H9 (cell line): ENCODE data around the gene ABCB6. TPM values are rescaled to one million over a fixed set of nuclear protein-coding genes. Genes with fewer than 3 reads are reported as not detected.

ENCODE experiments used
- DNase-seq: peaks from one replicate; pipeline ENCODE4 v3.0.0-alpha.2; 2017
- H2AFZ ChIP-seq: one replicate; pipeline ENCODE4 v1.6.1; 2013; ENCODE audit warnings: mild to moderate bottlenecking, low read length, control low read depth, moderate library complexity
- H2AK5ac ChIP-seq: 2 replicates; pipeline ENCODE4 v1.6.1; 2013; ENCODE audit warnings: low read length, control low read depth, mixed read lengths; ENCODE audit not compliant: insufficient read length
- H2BK120ac ChIP-seq: one replicate; pipeline ENCODE4 v1.6.1; 2013; ENCODE audit warnings: low read depth, mild to moderate bottlenecking, low read length, control low read depth, inconsistent platforms; ENCODE audit not compliant: poor library complexity, severe bottlenecking
- H2BK12ac ChIP-seq: 2 replicates; pipeline ENCODE4 v1.6.1; 2013; ENCODE audit warnings: low read length, control low read depth, mixed read lengths, low read depth; ENCODE audit not compliant: insufficient read length
- H2BK15ac ChIP-seq: 2 replicates; pipeline ENCODE4 v1.6.1; 2013; ENCODE audit warnings: low read depth, low read length, control low read depth
- H2BK20ac ChIP-seq: one replicate; pipeline ENCODE4 v1.6.1; 2013; ENCODE audit warnings: low read depth, mild to moderate bottlenecking, low read length, control low read depth, inconsistent platforms; ENCODE audit not compliant: poor library complexity, severe bottlenecking
- H2BK5ac ChIP-seq: 2 replicates; pipeline ENCODE4 v1.6.1; 2013; ENCODE audit warnings: low read length, control low read depth, mixed read lengths; ENCODE audit not compliant: insufficient read length
- H3K14ac ChIP-seq: 2 replicates; pipeline ENCODE4 v1.6.1; 2013; ENCODE audit warnings: low read length, control low read depth; ENCODE audit not compliant: insufficient read depth
- H3K18ac ChIP-seq: 2 replicates; pipeline ENCODE4 v1.6.1; 2013; ENCODE audit warnings: low read depth, mild to moderate bottlenecking, mixed read lengths, low read length, control low read depth; ENCODE audit not compliant: insufficient read length
- H3K23ac ChIP-seq: 2 replicates; pipeline ENCODE4 v1.6.1; 2013; ENCODE audit warnings: low read length, control low read depth, mixed read lengths, low read depth; ENCODE audit not compliant: insufficient read length
- H3K23me2 ChIP-seq: 2 replicates; pipeline ENCODE4 v1.6.1; 2013; ENCODE audit warnings: low read depth, mild to moderate bottlenecking, mixed read lengths, low read length, control low read depth; ENCODE audit not compliant: insufficient read length, poor library complexity, severe bottlenecking
- H3K27ac ChIP-seq: 2 replicates; pipeline ENCODE4 v1.5.1; 2013; ENCODE audit warnings: low read length, control low read depth, mixed read lengths, low read depth; ENCODE audit not compliant: insufficient read length
- H3K27me3 ChIP-seq: 2 replicates; pipeline ENCODE4 v1.6.1; 2013; ENCODE audit warnings: low read length, control low read depth, inconsistent platforms; ENCODE audit not compliant: insufficient read depth
- H3K4ac ChIP-seq: 2 replicates; pipeline ENCODE4 v1.6.1; 2013; ENCODE audit warnings: low read depth, mild to moderate bottlenecking, control low read depth, inconsistent platforms, low read length, moderate library complexity
- H3K4me1 ChIP-seq: 2 replicates; pipeline ENCODE4 v1.6.1; 2013; ENCODE audit warnings: low read length, control low read depth, inconsistent platforms; ENCODE audit not compliant: insufficient read depth
- H3K4me2 ChIP-seq: 2 replicates; pipeline ENCODE4 v1.6.1; 2013; ENCODE audit warnings: low read length, control low read depth, mixed read lengths; ENCODE audit not compliant: insufficient read length, insufficient read depth
- H3K56ac ChIP-seq: 2 replicates; pipeline ENCODE4 v1.6.1; 2013; ENCODE audit warnings: low read depth, mild to moderate bottlenecking, mixed read lengths, low read length, control low read depth; ENCODE audit not compliant: insufficient read length
- H3K79me1 ChIP-seq: 2 replicates; pipeline ENCODE4 v1.6.1; 2013; ENCODE audit warnings: low read depth, mild to moderate bottlenecking, moderate library complexity, low read length, control low read depth, inconsistent platforms; ENCODE audit not compliant: insufficient read depth, poor library complexity, severe bottlenecking
- H3K79me2 ChIP-seq: 2 replicates; pipeline ENCODE4 v1.6.1; 2013; ENCODE audit warnings: low read length, control low read depth, inconsistent platforms; ENCODE audit not compliant: insufficient read depth
- H3K9ac ChIP-seq: 2 replicates; pipeline ENCODE4 v1.6.1; 2013; ENCODE audit warnings: low read length, control low read depth, mixed read lengths; ENCODE audit not compliant: insufficient read length; ENCODE audit errors: extremely low read depth
- H3K9me3 ChIP-seq: one replicate; pipeline ENCODE4 v1.6.1; 2013; ENCODE audit warnings: low read depth, low read length, inconsistent platforms; ENCODE audit not compliant: control insufficient read depth
- H3T11ph ChIP-seq: one replicate; pipeline ENCODE4 v1.6.1; 2013; ENCODE audit warnings: mild to moderate bottlenecking, low read length, control low read depth, inconsistent platforms
- H4K20me1 ChIP-seq: one replicate; pipeline ENCODE4 v1.6.1; 2013; ENCODE audit not compliant: control insufficient read depth, insufficient read length, insufficient read depth
- H4K5ac ChIP-seq: 2 replicates; pipeline ENCODE4 v1.6.1; 2013; ENCODE audit warnings: low read depth, mild to moderate bottlenecking, mixed read lengths, low read length, control low read depth; ENCODE audit not compliant: insufficient read length
- H4K8ac ChIP-seq: replicated peaks from 2 replicates; pipeline ENCODE4 v1.6.1; 2013; ENCODE audit warnings: low read length, control low read depth, mixed read lengths, low read depth; ENCODE audit not compliant: insufficient read length
- H4K91ac ChIP-seq: 2 replicates; pipeline ENCODE4 v1.6.1; 2013; ENCODE audit warnings: low read depth, mild to moderate bottlenecking, moderate library complexity, mixed read lengths, low read length, control low read depth; ENCODE audit not compliant: insufficient read length
- H3K27ac Mint-ChIP-seq, 3 experiments: 2 replicates in 2 of 3; 3 replicates in 1 of 3; pipeline ENCODE4 v1.8.0; 2020 to 2021; ENCODE audit warnings: mixed read lengths in 3 of 3, mild to moderate bottlenecking in 1 of 3, moderate library complexity in 1 of 3
- H3K27me3 Mint-ChIP-seq: 2 replicates; pipeline ENCODE4 v1.8.0; 2021; ENCODE audit warnings: low read depth, mild to moderate bottlenecking, moderate library complexity, mixed read lengths
- H3K36me3 Mint-ChIP-seq, 3 experiments: 2 replicates in 2 of 3; 3 replicates in 1 of 3; pipeline ENCODE4 v1.8.0; 2020 to 2021; ENCODE audit warnings: low read depth in 3 of 3, mixed read lengths in 3 of 3; ENCODE audit not compliant: insufficient read depth in 1 of 3
- H3K4me1 Mint-ChIP-seq, 2 experiments: 2 replicates each; pipeline ENCODE4 v1.8.0; 2020; ENCODE audit warnings: mixed read lengths in 2 of 2
- H3K4me3 Mint-ChIP-seq, 2 experiments: 2 replicates in 1 of 2; 3 replicates in 1 of 2; pipeline ENCODE4 v1.8.0; 2020 to 2021; ENCODE audit warnings: mild to moderate bottlenecking in 2 of 2, mixed read lengths in 2 of 2, moderate library complexity in 1 of 2
- H3K9me3 Mint-ChIP-seq, 2 experiments: 2 replicates in 1 of 2; 3 replicates in 1 of 2; pipeline ENCODE4 v1.8.0; 2020; ENCODE audit warnings: mild to moderate bottlenecking in 2 of 2, mixed read lengths in 2 of 2, moderate library complexity in 1 of 2
- WGBS: extraction: QIAGEN DNeasy Blood & Tissue Kit; methylation state at CpG from one replicate; pipeline ENCODE4 v1.1.7; 2013; ENCODE audit warnings: missing lambda C conversion rate, low lambda C conversion rate, mixed read lengths; ENCODE audit not compliant: insufficient read length; ENCODE audit errors: extremely low coverage; 5-methylcytosine and 5-hydroxymethylcytosine counted together
- total RNA-seq: library from RNA; stranded (reverse); gene quantifications from 2 replicates; pipeline ENCODE4 v1.2.1, GENCODE V29; 2021
- TF ChIP-seq, protein P1 (sequence below): fragments of 200-600 bp; sonication (generic); conservative IDR thresholded peaks from 3 replicates; pipeline ENCODE4 v1.8.0; 2021; ENCODE audit warnings: antibody characterized with exemption, mild to moderate bottlenecking

The ABCB6 gene
- total RNA-seq, 1 experiment from 2014 or later = 46.4 TPM

DNA sequence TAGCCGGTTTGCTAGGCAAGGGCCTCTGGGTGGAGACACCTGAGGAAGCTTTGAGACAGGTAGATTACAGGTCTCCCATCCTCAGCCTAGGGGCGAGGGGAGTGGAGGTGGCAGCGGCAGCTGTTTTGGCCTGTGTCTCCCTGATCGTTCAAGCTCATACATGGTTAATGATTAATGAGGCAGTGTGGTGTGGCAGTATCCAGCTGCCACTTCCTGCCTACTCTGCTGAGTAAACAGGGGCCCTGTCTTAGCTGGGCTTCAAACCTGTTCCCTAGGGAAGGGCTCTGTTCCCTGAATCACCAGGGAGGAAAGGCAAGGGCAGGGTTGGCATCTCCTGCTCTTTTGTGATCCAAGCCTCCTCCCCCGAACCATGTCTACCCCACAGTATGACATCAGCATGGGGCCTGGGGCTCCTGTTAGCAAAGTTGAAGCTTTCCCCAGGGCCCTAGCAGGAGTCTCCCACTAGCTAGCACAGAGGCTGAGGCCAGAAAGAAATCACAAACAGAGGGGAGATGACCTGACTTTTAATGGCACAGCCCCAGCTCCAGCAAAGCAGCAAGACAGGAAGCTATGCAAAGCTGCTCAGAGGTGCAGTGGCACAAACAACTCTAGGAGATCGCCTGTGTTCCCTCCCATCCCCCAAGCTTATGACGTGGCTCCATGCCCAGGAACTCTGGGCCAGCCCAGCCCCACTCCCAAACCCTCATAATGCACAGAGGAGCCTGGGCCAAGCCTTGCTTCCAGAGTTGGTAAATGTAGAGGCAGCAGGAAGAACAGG, 30.6 kb upstream of the ABCB6 start:
- Histone ChIP-seq H3K9ac (no peak overlapping the region), H2BK120ac (no peak overlapping the region), H3K27me3 (no peaks in the 10 kb centered on the region; the same call in 1 of the 2 replicates), H3K27ac (no peak overlapping the region), H3K18ac (no peak overlapping the region), H2AK5ac (no peak overlapping the region), H3K4ac (no peak overlapping the region), H2BK12ac (no peak overlapping the region), H3K9me3 (no peaks in the 10 kb centered on the region), H2AFZ (no peak overlapping the region), H4K5ac (no peak overlapping the region), H3K23me2 (peaks cover 20% of the 10 kb centered on the region), H4K20me1 (no peaks in the 10 kb centered on the region), H2BK15ac (no peak overlapping the region), H3K79me1 (no peaks in the 10 kb centered on the region), H3K14ac (no peak overlapping the region), H3K23ac (no peak overlapping the region), H4K91ac (no peak overlapping the region), H2BK20ac (no peak overlapping the region), H3K79me2 (no peaks in the 10 kb centered on the region), H4K8ac (no peak overlapping the region), H3K4me1 (peaks cover 5% of the 10 kb centered on the region), H2BK5ac (no peak overlapping the region), H3K56ac (no peak overlapping the region), H3T11ph (no peak overlapping the region), H3K4me2 (no peak overlapping the region)
- H3K27ac Mint-ChIP-seq = peak overlapping the region; percentile 65 to 85 (median 81); a peak in 5 of 7 replicates
- H3K4me3 Mint-ChIP-seq = no peak overlapping the region; a peak in 1 of 5 replicates
- no peaks in the 10 kb centered on the region; a peak in 1 of 5 replicates for H3K9me3 Mint-ChIP-seq
- H3K4me1 Mint-ChIP-seq = peaks cover 33 to 43% of the 10 kb centered on the region in 2 experiments
- no CpG with 5 or more reads among the region's 7 CpGs for WGBS
- H3K27me3 Mint-ChIP-seq = peaks cover 36% of the 10 kb centered on the region
- TF ChIP-seq, protein P1, sequence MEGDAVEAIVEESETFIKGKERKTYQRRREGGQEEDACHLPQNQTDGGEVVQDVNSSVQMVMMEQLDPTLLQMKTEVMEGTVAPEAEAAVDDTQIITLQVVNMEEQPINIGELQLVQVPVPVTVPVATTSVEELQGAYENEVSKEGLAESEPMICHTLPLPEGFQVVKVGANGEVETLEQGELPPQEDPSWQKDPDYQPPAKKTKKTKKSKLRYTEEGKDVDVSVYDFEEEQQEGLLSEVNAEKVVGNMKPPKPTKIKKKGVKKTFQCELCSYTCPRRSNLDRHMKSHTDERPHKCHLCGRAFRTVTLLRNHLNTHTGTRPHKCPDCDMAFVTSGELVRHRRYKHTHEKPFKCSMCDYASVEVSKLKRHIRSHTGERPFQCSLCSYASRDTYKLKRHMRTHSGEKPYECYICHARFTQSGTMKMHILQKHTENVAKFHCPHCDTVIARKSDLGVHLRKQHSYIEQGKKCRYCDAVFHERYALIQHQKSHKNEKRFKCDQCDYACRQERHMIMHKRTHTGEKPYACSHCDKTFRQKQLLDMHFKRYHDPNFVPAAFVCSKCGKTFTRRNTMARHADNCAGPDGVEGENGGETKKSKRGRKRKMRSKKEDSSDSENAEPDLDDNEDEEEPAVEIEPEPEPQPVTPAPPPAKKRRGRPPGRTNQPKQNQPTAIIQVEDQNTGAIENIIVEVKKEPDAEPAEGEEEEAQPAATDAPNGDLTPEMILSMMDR = no peak
- no peak for DNase-seq
- H3K36me3 Mint-ChIP-seq = peaks cover 9 to 24% (median 23%) of the 10 kb centered on the region in 3 experiments; a peak in 6 of 7 replicates
